Mesothelial cell of epicardium (in vitro differentiated cells): ENCODE data around the gene GSDMA. TPM values are rescaled to one million over a fixed set of nuclear protein-coding genes. Genes with fewer than 3 reads are reported as not detected.

Experiments
- DNase-seq, 2 experiments: peaks; one replicate each; pipeline ENCODE4 v3.0.0; 2021; ENCODE audit warnings: low spot score in 2 of 2; ENCODE audit not compliant: unreplicated experiment in 2 of 2
- H3K27ac Mint-ChIP-seq: 2 replicates; pipeline ENCODE4 v1.8.0; 2021; ENCODE audit warnings: mixed read lengths
- H3K27me3 Mint-ChIP-seq: 2 replicates; pipeline ENCODE4 v1.8.0; 2021; ENCODE audit warnings: low read depth, mixed read lengths
- H3K36me3 Mint-ChIP-seq: 2 replicates; pipeline ENCODE4 v1.8.0; 2021; ENCODE audit warnings: mixed read lengths
- H3K4me1 Mint-ChIP-seq: 2 replicates; pipeline ENCODE4 v1.8.0; 2021; ENCODE audit warnings: mixed read lengths
- H3K4me3 Mint-ChIP-seq: 2 replicates; pipeline ENCODE4 v1.8.0; 2021; ENCODE audit warnings: mild to moderate bottlenecking, moderate library complexity, mixed read lengths
- H3K9me3 Mint-ChIP-seq: 2 replicates; pipeline ENCODE4 v1.8.0; 2021; ENCODE audit warnings: mixed read lengths
- total RNA-seq: library from RNA; stranded (reverse); gene quantifications from 3 replicates; pipeline ENCODE4 v1.2.1, GENCODE V29; 2021
- TF ChIP-seq, protein P1 (sequence below): fragments of 200-600 bp; sonication (generic); IDR thresholded peaks from one replicate; pipeline ENCODE4 v1.5.0; 2021; ENCODE audit warnings: antibody characterized with exemption; ENCODE audit not compliant: unreplicated experiment

The GSDMA gene
- total RNA-seq, 1 donor from 2014 or later: not detected

- peaks cover 14% of the 10 kb centered on the region for H3K27me3 Mint-ChIP-seq
- no peak for DNase-seq
- H3K27ac Mint-ChIP-seq: no peak overlapping the region
Measured at GRCh38 chr17:39960524-39961041, 2.2 kb upstream of the GSDMA start.

DNA sequence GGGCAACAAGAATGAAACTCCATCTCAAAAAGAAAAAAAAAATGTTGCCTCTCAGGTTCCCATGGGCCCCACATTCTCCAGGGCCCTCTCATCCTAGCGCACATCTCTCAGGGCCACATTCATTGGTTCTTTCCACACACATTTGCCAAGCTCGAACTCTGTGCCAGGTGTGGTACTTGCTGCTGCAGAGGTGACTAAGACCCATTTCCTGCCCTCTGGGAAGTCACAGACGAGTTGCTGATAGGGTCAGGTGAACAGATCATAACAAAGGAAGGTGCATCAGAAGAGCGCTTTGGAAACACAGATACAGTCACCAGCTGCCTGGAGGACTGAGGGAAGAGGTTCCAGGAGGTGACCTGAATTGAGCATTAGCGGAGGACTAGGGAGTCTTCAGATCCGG lies 1.0 kb downstream of the GSDMA start:
- Mint-ChIP-seq H3K36me3 (no peaks in the 10 kb centered on the region), H3K27ac (no peak overlapping the region), H3K27me3 (peaks cover 34% of the 10 kb centered on the region), H3K4me1 (peaks cover 8% of the 10 kb centered on the region), H3K9me3 (no peaks in the 10 kb centered on the region), H3K4me3 (no peak overlapping the region)
- TF ChIP-seq, protein P1, sequence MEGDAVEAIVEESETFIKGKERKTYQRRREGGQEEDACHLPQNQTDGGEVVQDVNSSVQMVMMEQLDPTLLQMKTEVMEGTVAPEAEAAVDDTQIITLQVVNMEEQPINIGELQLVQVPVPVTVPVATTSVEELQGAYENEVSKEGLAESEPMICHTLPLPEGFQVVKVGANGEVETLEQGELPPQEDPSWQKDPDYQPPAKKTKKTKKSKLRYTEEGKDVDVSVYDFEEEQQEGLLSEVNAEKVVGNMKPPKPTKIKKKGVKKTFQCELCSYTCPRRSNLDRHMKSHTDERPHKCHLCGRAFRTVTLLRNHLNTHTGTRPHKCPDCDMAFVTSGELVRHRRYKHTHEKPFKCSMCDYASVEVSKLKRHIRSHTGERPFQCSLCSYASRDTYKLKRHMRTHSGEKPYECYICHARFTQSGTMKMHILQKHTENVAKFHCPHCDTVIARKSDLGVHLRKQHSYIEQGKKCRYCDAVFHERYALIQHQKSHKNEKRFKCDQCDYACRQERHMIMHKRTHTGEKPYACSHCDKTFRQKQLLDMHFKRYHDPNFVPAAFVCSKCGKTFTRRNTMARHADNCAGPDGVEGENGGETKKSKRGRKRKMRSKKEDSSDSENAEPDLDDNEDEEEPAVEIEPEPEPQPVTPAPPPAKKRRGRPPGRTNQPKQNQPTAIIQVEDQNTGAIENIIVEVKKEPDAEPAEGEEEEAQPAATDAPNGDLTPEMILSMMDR: no peak
- no peak for DNase-seq

More at GRCh38 chr17:39960524-39961041, 2.2 kb upstream of the GSDMA start:
- peaks cover 8% of the 10 kb centered on the region for H3K4me1 Mint-ChIP-seq
- H3K9me3 Mint-ChIP-seq: no peaks in the 10 kb centered on the region
- TF ChIP-seq, protein P1: no peak
- no peaks in the 10 kb centered on the region for H3K36me3 Mint-ChIP-seq
- no peak overlapping the region for H3K4me3 Mint-ChIP-seq

DNA sequence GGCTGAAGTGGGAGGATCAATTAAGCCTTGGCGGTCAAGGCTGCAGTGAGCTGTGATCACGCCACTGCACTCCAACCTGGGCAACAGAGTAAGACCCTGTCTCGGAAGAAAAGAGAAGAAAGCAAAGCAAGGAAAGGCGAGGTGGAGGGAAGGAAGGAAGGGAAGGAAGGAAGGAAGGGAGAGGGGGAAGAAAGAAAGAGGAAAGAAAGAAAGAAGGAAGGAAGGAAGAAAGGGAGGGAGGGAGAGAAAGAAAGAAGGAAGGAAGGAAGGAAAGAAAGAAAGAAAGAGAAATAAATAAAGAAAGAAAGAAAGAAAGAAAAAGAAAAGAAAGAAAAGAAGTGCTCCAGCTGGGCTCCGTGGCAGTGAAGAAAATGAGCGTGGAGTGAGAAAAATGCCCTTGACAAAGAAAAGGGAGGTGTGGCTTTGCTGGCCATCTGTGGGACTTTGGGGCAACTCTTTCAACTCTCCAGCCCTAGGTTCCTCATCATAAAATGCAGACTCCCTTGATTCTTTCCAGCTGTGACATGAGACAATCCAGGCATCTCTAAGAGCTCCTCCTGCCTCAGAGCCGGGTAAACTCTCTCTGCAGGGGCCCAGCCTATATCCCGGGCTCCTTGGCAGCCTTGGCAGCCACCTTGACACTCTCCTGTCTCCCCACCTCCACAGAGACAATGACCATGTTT lies 2.4 kb downstream of the GSDMA start:
- H3K9me3 Mint-ChIP-seq: no peaks in the 10 kb centered on the region
- H3K36me3 Mint-ChIP-seq: no peaks in the 10 kb centered on the region
- H3K4me3 Mint-ChIP-seq: no peak overlapping the region
- H3K4me1 Mint-ChIP-seq: peaks cover 4% of the 10 kb centered on the region
- DNase-seq: no peak
- H3K27me3 Mint-ChIP-seq: peaks cover 45% of the 10 kb centered on the region
- TF ChIP-seq, protein P1: no peak
- no peak overlapping the region for H3K27ac Mint-ChIP-seq

- H3K4me3 Mint-ChIP-seq: no peak overlapping the region
- H3K36me3 Mint-ChIP-seq: no peaks in the 10 kb centered on the region
- TF ChIP-seq, protein P1: no peak
- no peak overlapping the region for H3K27ac Mint-ChIP-seq
- no peak for DNase-seq
- peaks cover 2% of the 10 kb centered on the region for H3K4me1 Mint-ChIP-seq
- no peaks in the 10 kb centered on the region for H3K9me3 Mint-ChIP-seq
- peaks cover 61% of the 10 kb centered on the region for H3K27me3 Mint-ChIP-seq
Measured at GRCh38 chr17:39966771-39967170, 4.0 kb downstream of the GSDMA start.

DNA sequence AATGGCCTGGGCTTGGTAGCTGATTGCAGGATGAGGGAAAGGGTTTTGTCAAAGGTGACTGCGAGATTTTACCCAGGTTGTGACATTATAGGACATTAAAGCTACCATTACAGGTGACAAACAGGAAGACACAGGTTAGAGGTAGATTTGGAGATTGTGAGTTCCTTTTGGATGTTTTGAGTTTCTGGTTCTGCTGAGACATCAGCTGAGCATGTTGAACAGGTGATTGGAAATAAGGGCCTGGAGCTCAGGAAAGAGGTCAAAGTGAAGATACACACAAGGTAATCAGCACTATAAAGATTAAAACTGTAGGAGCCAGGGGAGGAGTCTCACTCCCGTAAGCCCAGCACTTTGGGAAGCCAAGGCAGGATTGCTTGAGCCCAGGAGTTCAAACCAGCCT lies 6.0 kb downstream of the GSDMA start:
- no peak overlapping the region for H3K27ac Mint-ChIP-seq
- TF ChIP-seq, protein P1: no peak
- no peak for DNase-seq
- H3K36me3 Mint-ChIP-seq: no peaks in the 10 kb centered on the region
- H3K9me3 Mint-ChIP-seq: no peaks in the 10 kb centered on the region
- H3K4me1 Mint-ChIP-seq: peaks cover 8% of the 10 kb centered on the region
- H3K27me3 Mint-ChIP-seq: peaks cover 69% of the 10 kb centered on the region
- no peak overlapping the region for H3K4me3 Mint-ChIP-seq
